ENCODE measurements around the gene VSTM4. TPM values are rescaled to one million over a fixed set of nuclear protein-coding genes. Genes with fewer than 3 reads are reported as not detected.

The VSTM4 gene
- total RNA-seq, 4 donors from 2014 or later = 10.0 to 21.4 (median 12.6) TPM

DNA sequence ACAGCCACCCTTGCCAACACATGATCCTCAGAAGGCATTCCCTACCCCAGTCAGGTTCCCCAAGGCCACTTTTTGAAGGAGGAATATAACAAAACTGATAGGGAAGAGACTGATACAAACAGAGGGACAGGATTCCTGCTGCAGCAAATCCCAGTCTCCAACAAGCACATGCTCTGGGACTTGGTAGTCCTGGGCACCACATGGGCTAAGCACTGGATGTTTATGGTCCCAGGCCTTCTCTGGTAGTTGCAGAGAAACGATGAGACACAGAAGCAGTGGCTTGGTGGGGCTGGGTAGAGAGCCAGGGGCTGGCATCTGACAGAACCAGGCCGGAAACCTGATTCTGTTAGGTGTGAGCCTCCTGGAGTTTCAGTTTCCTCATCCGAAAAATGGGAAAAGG lies 3.2 kb downstream of the VSTM4 start:
- WGBS = 94% methylated on average over 3 of the region's 3 CpGs
- intact Hi-C loops (cut with DNase I) = no loop called here
- no peak for DNase-seq (ENCODE audit: extremely low spot score)
- H3K27ac ChIP-seq (replicated peaks in 1 of 4) = no peak overlapping the region
- no peak overlapping the region for H3K4me3 ChIP-seq
- H3K9me3 ChIP-seq = no peaks in the 10 kb centered on the region
- H3K36me3 ChIP-seq = peaks cover 0 to 7% (median 7%) of the 10 kb centered on the region in 4 donors
- H3K4me1 ChIP-seq = peaks cover 50 to 80% (median 69%) of the 10 kb centered on the region in 4 donors
- H3K27me3 ChIP-seq = no peaks in the 10 kb centered on the region
- no peak for TF ChIP-seq POLR2AphosphoS5 (IDR thresholded peaks at IDR 0.05)
- TF ChIP-seq EP300 (IDR thresholded peaks at IDR 0.05) = no peak
- no peak for TF ChIP-seq CTCF (IDR thresholded peaks at IDR 0.05)
- no peak for TF ChIP-seq POLR2A (IDR thresholded peaks at IDR 0.05; ENCODE audit: low read depth)

GRCh38 chr10:49111320-49111698 lies 4.0 kb downstream of the VSTM4 start:
- no peak overlapping the region for H3K4me3 ChIP-seq
- peaks cover 0 to 7% (median 7%) of the 10 kb centered on the region in 4 donors for H3K36me3 ChIP-seq
- WGBS = 55% methylated on average over 7 of the region's 8 CpGs
- TF ChIP-seq CTCF (IDR thresholded peaks at IDR 0.05) (no peak), POLR2AphosphoS5 (IDR thresholded peaks at IDR 0.05) (no peak), EP300 (IDR thresholded peaks at IDR 0.05) (no peak), POLR2A (IDR thresholded peaks at IDR 0.05; ENCODE audit: low read depth) (no peak)
- H3K27ac ChIP-seq (replicated peaks in 1 of 4) = no peak overlapping the region
- peaks cover 58 to 88% (median 77%) of the 10 kb centered on the region in 4 donors for H3K4me1 ChIP-seq
- no peaks in the 10 kb centered on the region for H3K27me3 ChIP-seq
- no peaks in the 10 kb centered on the region for H3K9me3 ChIP-seq
- intact Hi-C loops (cut with DNase I) = no loop called here
- DNase-seq (ENCODE audit: extremely low spot score) = no peak

GRCh38 chr10:49110684-49111319 lies 4.5 kb downstream of the VSTM4 start:
- Histone ChIP-seq H3K4me3 (no peak overlapping the region), H3K27ac (replicated peaks in 1 of 4) (no peak overlapping the region), H3K36me3 (peaks cover 0 to 7% (median 7%) of the 10 kb centered on the region in 4 donors), H3K4me1 (peaks cover 62 to 89% (median 81%) of the 10 kb centered on the region in 4 donors), H3K27me3 (no peaks in the 10 kb centered on the region), H3K9me3 (no peaks in the 10 kb centered on the region)
- WGBS = 90% methylated on average over 4 of the region's 4 CpGs
- intact Hi-C loops (cut with DNase I) = no loop called here
- TF ChIP-seq EP300 (IDR thresholded peaks at IDR 0.05) = no peak
- no peak for TF ChIP-seq POLR2A (IDR thresholded peaks at IDR 0.05; ENCODE audit: low read depth)
- TF ChIP-seq POLR2AphosphoS5 (IDR thresholded peaks at IDR 0.05) = no peak
- no peak for TF ChIP-seq CTCF (IDR thresholded peaks at IDR 0.05)
- DNase-seq (ENCODE audit: extremely low spot score) = no peak

- Histone ChIP-seq H3K36me3 (peaks cover 0 to 7% (median 7%) of the 10 kb centered on the region in 4 donors), H3K27me3 (no peaks in the 10 kb centered on the region), H3K4me3 (no peak overlapping the region), H3K9me3 (no peaks in the 10 kb centered on the region), H3K27ac (replicated peaks in 1 of 4) (no peak overlapping the region), H3K4me1 (peaks cover 66 to 89% (median 79%) of the 10 kb centered on the region in 4 donors)
- WGBS = 52% methylated on average over 9 of the region's 9 CpGs
- intact Hi-C loops (cut with DNase I) = no loop called here
- no peak for DNase-seq (ENCODE audit: extremely low spot score)
- peak in 1 of 2 donors; percentile 14 for TF ChIP-seq POLR2AphosphoS5 (IDR thresholded peaks at IDR 0.05)
- TF ChIP-seq CTCF (IDR thresholded peaks at IDR 0.05) = no peak
Observed at GRCh38 chr10:49109669-49110340, 5.5 kb downstream of the VSTM4 start.
